ENCODE data around the gene IFT52.

The IFT52 gene

DNA sequence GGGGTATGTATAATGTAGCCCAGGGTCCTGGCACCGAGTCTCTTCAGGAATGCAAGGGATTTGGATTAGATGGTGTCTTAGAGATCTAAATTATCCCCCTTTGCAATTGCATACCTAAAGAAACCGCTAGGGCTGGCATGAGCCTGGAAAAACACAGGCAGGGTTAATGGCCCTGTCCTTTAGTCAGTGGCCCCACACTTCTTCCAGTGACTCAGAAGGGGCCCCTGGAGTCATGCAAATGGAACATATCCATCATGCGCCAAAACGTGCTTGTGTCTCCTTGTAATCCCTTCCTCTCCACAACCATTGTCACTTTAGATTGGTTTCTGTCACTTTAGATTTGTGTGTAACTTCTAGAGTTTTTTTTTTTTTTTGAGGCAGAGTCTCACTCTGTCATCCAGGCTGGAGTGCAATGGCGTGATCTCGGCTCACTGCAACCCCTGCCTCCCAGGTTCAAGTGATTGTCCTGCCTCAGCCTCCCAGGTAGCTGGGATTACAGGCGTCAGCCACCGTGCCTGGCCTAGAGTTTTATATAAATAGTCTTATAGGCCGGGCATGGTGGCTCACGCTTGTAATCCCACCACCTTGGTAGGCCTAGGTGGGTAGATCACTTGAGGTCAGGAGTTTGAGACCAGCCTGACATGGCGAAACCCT lies 67.5 kb downstream of the IFT52 start:
- in situ Hi-C loops (cut with MboI; ENCODE audit: low sequenced_read_pairs, unreplicated experiment) = no loop called here
- TF ChIP-seq, protein P1, sequence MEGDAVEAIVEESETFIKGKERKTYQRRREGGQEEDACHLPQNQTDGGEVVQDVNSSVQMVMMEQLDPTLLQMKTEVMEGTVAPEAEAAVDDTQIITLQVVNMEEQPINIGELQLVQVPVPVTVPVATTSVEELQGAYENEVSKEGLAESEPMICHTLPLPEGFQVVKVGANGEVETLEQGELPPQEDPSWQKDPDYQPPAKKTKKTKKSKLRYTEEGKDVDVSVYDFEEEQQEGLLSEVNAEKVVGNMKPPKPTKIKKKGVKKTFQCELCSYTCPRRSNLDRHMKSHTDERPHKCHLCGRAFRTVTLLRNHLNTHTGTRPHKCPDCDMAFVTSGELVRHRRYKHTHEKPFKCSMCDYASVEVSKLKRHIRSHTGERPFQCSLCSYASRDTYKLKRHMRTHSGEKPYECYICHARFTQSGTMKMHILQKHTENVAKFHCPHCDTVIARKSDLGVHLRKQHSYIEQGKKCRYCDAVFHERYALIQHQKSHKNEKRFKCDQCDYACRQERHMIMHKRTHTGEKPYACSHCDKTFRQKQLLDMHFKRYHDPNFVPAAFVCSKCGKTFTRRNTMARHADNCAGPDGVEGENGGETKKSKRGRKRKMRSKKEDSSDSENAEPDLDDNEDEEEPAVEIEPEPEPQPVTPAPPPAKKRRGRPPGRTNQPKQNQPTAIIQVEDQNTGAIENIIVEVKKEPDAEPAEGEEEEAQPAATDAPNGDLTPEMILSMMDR (IDR thresholded peaks at IDR 0.05; ENCODE audit: borderline replicate concordance, control extremely low read depth, extremely low read depth, insufficient read depth, missing control alignments) = no peak
- DNase-seq (ENCODE audit: low spot score) = no peak

DNA sequence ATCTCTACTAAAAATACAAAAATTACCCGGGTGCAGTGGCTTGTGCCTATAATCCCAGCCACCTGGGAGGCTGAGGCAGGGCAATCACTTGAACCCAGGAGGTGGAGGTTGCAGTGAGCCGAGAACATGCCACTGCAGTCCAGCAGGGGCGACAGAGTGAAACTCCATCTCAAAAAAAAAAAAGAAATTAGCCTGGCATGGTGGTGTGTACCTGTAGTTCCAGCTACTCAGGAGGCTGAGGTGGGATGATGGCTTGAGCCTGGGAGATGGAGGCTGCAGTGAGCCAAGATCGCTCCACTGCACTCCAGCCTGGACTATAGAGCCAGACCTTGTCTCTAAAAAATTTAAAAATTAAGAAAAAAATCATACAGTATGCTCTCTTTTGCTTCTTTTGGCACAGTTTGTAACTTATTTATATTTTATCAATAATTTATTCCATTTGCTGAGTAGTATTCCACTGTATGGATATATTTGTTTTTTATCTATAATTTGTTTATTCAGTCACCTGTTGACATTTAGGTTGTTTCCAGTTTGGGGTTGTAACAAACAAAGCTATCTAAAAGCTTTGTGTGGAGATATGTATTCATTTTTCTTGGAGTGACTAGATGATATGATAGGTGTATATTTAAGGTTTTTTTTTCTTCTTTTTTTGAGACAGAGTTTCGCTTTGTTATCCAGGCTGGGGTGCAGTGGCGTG lies 68.1 kb downstream of the IFT52 start:
- no peak for DNase-seq (ENCODE audit: low spot score)
- in situ Hi-C loops (cut with MboI; ENCODE audit: low sequenced_read_pairs, unreplicated experiment) = no loop called here

DNA sequence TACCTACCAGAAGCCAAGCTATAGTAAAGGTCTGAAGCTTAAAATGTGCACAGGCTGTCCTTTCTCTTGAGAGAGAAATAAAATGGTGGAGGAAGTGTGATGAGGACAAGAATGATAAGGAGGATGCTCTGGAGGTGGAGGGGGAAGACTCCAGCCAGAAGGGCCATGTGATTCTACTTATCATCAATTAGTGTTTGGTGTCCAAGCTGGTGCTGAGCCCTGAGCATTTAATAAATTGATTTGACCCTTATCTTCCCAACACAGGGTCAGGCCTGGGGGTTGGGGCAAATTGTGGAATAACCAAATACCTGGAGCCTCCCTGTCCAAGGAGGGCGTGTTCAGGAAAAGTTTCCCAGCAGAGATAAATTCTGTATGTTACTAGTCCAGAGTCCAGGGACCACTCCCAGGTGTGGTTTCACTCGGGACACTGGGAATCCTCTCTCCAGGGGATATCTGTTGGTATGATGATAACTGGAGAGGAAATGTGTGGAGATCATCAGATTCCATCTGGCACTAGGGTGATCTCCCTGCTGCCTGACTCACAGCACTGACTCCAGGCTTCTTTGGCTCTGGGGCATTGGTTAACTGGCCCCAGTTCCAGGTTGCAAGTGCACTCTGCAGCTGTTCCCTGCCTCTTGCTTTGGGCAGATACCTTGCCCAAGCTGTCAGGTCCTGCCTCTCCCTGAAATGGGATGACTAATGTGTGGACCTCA lies 72.4 kb downstream of the IFT52 start:
- in situ Hi-C loops (cut with MboI; ENCODE audit: low sequenced_read_pairs, unreplicated experiment) = no loop called here
- TF ChIP-seq, protein P1 (IDR thresholded peaks at IDR 0.05; ENCODE audit: borderline replicate concordance, control extremely low read depth, extremely low read depth, insufficient read depth, missing control alignments) = no peak
- no peak for DNase-seq (ENCODE audit: low spot score)

More for the DNA sequence above, 68.1 kb downstream of the IFT52 start:
- TF ChIP-seq, protein P1 (IDR thresholded peaks at IDR 0.05; ENCODE audit: borderline replicate concordance, control extremely low read depth, extremely low read depth, insufficient read depth, missing control alignments) = no peak

DNA sequence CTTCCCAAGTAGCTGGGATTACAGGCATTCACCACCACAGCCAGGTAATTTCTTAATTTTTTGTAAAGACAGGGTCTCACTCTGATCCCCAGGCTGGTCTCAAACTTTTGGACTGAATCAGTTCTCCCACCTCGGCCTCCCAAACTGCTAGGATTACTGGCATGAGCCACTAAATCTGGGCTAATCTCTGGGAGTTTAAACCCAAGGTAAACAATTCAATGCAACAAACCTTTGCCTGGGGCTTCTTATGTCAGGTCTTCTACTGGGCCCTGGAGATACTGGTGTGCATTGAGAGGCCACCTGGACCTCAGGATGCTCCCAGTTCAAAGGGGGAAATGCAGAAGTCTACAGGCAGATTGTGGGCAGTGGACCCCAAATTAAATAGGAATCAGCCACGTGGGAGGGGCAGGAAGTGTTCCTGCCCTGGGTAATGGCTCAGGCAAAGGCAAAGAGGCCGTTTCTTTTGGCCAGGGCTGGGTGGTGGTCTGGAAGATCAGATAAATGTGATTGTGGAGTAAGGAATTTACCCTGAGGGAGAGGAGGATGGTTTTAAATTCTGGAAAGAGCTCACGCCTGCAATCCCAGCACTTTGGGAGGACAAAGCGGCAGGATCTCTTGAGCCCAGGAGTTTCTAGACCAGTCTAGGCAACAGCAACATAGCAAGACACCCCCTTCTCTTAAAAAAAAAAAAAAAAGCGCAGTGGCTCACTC lies 74.9 kb downstream of the IFT52 start:
- TF ChIP-seq, protein P1 (IDR thresholded peaks at IDR 0.05; ENCODE audit: borderline replicate concordance, control extremely low read depth, extremely low read depth, insufficient read depth, missing control alignments) = no peak
- no peak for DNase-seq (ENCODE audit: low spot score)
- in situ Hi-C loops (cut with MboI; ENCODE audit: low sequenced_read_pairs, unreplicated experiment) = no loop called here

DNA sequence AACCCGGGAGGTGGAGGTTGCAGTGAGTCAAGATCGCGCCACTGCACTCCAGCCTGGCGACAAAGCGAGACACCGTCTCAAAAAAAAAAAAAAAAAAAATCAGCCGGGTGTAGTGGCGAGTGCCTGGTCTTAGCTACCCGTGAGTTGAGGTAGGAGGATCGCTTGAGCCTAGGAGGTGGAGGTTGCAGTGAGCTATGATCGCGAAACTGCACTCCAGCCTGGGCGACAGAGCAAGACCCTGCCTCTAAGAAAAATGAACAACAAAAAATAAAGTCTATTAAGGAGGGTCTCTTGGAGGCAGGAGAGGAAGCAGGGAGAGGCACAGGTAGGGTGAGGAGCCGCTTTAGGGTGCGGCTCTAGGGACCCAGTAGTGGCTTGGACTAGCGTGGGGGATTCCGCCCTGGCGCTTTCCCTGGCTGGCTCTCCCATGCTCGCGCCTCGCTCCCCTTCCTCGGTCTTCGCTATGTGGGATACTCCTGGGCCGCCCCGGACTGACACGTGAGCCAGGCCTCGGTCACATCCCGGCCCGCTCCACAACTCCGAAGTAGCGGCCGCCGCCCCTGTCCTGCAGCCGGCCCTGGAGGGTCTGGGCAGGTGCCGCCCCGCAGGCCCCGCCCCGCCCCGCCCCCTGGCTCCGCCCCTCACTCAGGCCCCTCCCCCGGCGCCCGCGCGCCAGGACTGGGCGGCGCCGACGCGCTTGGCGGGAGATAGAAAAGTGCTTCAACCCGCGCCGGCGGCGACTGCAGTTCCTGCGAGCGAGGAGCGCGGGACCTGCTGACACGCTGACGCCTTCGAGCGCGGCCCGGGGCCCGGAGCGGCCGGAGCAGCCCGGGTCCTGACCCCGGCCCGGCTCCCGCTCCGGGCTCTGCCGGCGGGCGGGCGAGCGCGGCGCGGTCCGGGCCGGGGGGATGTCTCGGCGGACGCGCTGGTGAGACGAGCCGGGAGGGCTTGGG lies 75.9 kb downstream of the IFT52 start, which contains the start of gene MYBL2:
MYBL2 (plus strand) TSS at position 739 of the 953 bp plus-strand sequence; CDS start at position 909, 170 bp downstream.
- DNase-seq (ENCODE audit: low spot score) = peak; percentile 93
- TF ChIP-seq, protein P1 (IDR thresholded peaks at IDR 0.05; ENCODE audit: borderline replicate concordance, control extremely low read depth, extremely low read depth, insufficient read depth, missing control alignments) = no peak
- in situ Hi-C loops (cut with MboI; ENCODE audit: low sequenced_read_pairs, unreplicated experiment) = no loop called here

Data from GM13976 (cell line).